Measurements from ENCODE around the gene C2orf92.

The C2orf92 gene

DNA sequence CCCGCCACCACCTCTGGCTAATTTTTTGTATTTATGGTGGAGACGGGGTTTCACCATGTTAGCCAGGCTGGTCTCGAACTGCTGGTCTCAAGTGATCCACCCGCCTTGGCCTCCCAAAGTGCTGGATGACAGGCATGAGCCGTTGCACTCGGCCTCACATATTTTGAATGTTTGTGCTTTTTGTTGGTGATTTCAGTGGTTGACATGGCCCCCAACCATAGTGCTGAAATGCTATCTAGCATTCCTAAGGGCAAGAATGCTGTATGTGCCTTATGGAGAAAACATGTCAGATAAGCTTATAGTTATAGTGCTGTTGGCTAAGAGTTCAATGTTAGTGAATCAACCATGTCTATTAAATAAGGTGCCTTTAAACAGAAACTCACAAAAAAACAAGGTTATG is 52.7 kb downstream of the C2orf92 start:
- Histone ChIP-seq H3K27ac (ENCODE audit: low read depth, low read length) (no peak overlapping the region), H3K4me1 (ENCODE audit: control insufficient read depth, low read length) (peaks cover 15% of the 10 kb centered on the region), H3K4me2 (ENCODE audit: low read length) (no peak overlapping the region), H3K9me2 (replicated peaks; ENCODE audit: control insufficient read depth, low read length) (no peaks in the 10 kb centered on the region), H4K20me1 (ENCODE audit: control insufficient read depth, insufficient read depth, low read depth, low read length) (no peaks in the 10 kb centered on the region), H3F3A (ENCODE audit: control insufficient read depth, insufficient read depth) (no peaks in the 10 kb centered on the region), H3K36me3 (ENCODE audit: control insufficient read depth, low read length) (no peaks in the 10 kb centered on the region), H3K9me3 (ENCODE audit: control insufficient read depth, insufficient read depth, low read length) (no peaks in the 10 kb centered on the region), H3K79me2 (ENCODE audit: control insufficient read depth, low read length) (no peaks in the 10 kb centered on the region), H3K4me3 (ENCODE audit: low read length) (no peak overlapping the region), H3K27me3 (ENCODE audit: control insufficient read depth, low read length) (no peaks in the 10 kb centered on the region)
- no peak for TF ChIP-seq EZH2phosphoT487 (IDR thresholded peaks at IDR 0.05; ENCODE audit: borderline replicate concordance, low read length)
- TF ChIP-seq, protein P1, sequence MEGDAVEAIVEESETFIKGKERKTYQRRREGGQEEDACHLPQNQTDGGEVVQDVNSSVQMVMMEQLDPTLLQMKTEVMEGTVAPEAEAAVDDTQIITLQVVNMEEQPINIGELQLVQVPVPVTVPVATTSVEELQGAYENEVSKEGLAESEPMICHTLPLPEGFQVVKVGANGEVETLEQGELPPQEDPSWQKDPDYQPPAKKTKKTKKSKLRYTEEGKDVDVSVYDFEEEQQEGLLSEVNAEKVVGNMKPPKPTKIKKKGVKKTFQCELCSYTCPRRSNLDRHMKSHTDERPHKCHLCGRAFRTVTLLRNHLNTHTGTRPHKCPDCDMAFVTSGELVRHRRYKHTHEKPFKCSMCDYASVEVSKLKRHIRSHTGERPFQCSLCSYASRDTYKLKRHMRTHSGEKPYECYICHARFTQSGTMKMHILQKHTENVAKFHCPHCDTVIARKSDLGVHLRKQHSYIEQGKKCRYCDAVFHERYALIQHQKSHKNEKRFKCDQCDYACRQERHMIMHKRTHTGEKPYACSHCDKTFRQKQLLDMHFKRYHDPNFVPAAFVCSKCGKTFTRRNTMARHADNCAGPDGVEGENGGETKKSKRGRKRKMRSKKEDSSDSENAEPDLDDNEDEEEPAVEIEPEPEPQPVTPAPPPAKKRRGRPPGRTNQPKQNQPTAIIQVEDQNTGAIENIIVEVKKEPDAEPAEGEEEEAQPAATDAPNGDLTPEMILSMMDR (IDR thresholded peaks at IDR 0.05; ENCODE audit: low read depth, low read length, poor library complexity, severe bottlenecking) = no peak

DNA sequence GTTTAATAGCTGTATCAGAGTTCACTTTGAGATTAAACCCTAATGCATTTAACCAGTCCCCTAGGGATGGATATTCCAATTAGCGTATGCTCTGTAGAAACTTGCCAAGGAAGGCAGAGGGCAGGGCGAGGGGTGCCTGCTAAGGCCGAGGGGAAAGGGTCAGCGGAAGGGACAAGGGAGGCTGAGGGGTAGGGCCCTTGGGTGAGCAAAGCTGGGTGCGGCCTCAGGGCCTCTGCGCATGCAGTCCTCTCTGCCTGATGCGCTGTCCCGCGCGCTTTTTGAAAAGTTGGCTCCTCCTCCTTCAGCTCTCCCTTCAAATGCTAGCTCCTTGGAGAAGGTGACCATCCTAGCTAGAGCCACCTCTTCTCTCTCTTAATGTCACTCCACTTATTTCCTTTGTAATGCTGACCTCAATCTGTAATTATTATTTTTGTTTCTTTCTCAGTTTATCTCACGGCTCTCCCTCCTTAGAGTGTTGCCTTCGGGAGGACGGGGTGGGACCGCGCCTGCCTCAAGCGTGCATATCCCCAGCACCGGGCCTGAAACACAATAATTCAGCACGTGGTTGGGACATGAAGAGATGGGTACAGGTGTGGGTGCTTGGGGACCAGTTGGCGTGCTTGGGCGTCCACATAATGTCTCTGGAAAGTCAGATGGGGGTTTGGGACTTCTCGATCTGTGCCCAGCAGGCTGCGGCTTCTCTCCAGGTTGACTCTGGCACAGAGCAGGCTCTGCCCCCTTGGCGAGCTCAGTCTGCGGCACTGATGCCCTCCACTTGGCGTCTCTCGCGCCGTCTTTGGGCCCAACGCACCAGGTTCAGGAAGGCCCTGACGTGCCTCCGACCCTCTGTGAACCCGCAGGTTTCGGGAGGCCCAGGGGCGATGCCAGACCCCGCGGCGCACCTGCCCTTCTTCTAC is 53.9 kb downstream of the C2orf92 start:
- no peaks in the 10 kb centered on the region for H3K9me2 ChIP-seq (replicated peaks; ENCODE audit: control insufficient read depth, low read length)
- H4K20me1 ChIP-seq (ENCODE audit: control insufficient read depth, insufficient read depth, low read depth, low read length) = no peaks in the 10 kb centered on the region
- H3K4me3 ChIP-seq (ENCODE audit: low read length) = no peak overlapping the region
- H3K36me3 ChIP-seq (ENCODE audit: control insufficient read depth, low read length) = no peaks in the 10 kb centered on the region
- H3K79me2 ChIP-seq (ENCODE audit: control insufficient read depth, low read length) = no peaks in the 10 kb centered on the region
- no peaks in the 10 kb centered on the region for H3K27me3 ChIP-seq (ENCODE audit: control insufficient read depth, low read length)
- H3K4me2 ChIP-seq (ENCODE audit: low read length) = no peak overlapping the region
- H3K4me1 ChIP-seq (ENCODE audit: control insufficient read depth, low read length) = peaks cover 10% of the 10 kb centered on the region
- H3F3A ChIP-seq (ENCODE audit: control insufficient read depth, insufficient read depth) = no peaks in the 10 kb centered on the region
- no peak for TF ChIP-seq EZH2phosphoT487 (IDR thresholded peaks at IDR 0.05; ENCODE audit: borderline replicate concordance, low read length)
- TF ChIP-seq, protein P1 (IDR thresholded peaks at IDR 0.05; ENCODE audit: low read depth, low read length, poor library complexity, severe bottlenecking) = no peak
- H3K9me3 ChIP-seq (ENCODE audit: control insufficient read depth, insufficient read depth, low read length) = no peaks in the 10 kb centered on the region
- H3K27ac ChIP-seq (ENCODE audit: low read depth, low read length) = no peak overlapping the region

DNA sequence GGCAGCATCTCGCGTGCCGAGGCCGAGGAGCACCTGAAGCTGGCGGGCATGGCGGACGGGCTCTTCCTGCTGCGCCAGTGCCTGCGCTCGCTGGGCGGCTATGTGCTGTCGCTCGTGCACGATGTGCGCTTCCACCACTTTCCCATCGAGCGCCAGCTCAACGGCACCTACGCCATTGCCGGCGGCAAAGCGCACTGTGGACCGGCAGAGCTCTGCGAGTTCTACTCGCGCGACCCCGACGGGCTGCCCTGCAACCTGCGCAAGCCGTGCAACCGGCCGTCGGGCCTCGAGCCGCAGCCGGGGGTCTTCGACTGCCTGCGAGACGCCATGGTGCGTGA is 54.5 kb downstream of the C2orf92 start:
- no peaks in the 10 kb centered on the region for H3K27me3 ChIP-seq (ENCODE audit: control insufficient read depth, low read length)
- H3K36me3 ChIP-seq (ENCODE audit: control insufficient read depth, low read length) = no peaks in the 10 kb centered on the region
- H3K9me2 ChIP-seq (replicated peaks; ENCODE audit: control insufficient read depth, low read length) = no peaks in the 10 kb centered on the region
- H3K4me3 ChIP-seq (ENCODE audit: low read length) = no peak overlapping the region
- no peak overlapping the region for H3K4me2 ChIP-seq (ENCODE audit: low read length)
- H3K9me3 ChIP-seq (ENCODE audit: control insufficient read depth, insufficient read depth, low read length) = no peaks in the 10 kb centered on the region
- H3K79me2 ChIP-seq (ENCODE audit: control insufficient read depth, low read length) = no peaks in the 10 kb centered on the region
- TF ChIP-seq, protein P1 (IDR thresholded peaks at IDR 0.05; ENCODE audit: low read depth, low read length, poor library complexity, severe bottlenecking) = no peak
- TF ChIP-seq EZH2phosphoT487 (IDR thresholded peaks at IDR 0.05; ENCODE audit: borderline replicate concordance, low read length) = no peak
- no peak overlapping the region for H3K27ac ChIP-seq (ENCODE audit: low read depth, low read length)
- no peaks in the 10 kb centered on the region for H4K20me1 ChIP-seq (ENCODE audit: control insufficient read depth, insufficient read depth, low read depth, low read length)
- H3F3A ChIP-seq (ENCODE audit: control insufficient read depth, insufficient read depth) = no peaks in the 10 kb centered on the region
- peaks cover 4% of the 10 kb centered on the region for H3K4me1 ChIP-seq (ENCODE audit: control insufficient read depth, low read length)
